Gastrocnemius medialis (tissue), 4 donors: Measurements from ENCODE around the gene HRH2. TPM values are rescaled to one million over a fixed set of nuclear protein-coding genes. Genes with fewer than 3 reads are reported as not detected.

Experiments used
- ATAC-seq, 2 donors: fragments of 150-250 bp; one replicate each; pipeline ENCODE4 v1.9.1; 2016
- DNase-seq, 2 donors: peaks; one replicate each; pipeline ENCODE4 v3.0.0-alpha.2; 2019
- H3K27ac ChIP-seq, 4 donors: fragments of 200-600 bp; sonication (generic); 1 replicate in 1 of 4; 2 replicates in 3 of 4; pipeline ENCODE4 v1.5.1; 2016 to 2018; ENCODE audit warnings: mild to moderate bottlenecking in 2 of 4, moderate library complexity in 1 of 4
- H3K27me3 ChIP-seq, 3 donors: fragments of 200-600 bp; sonication (generic) in 2 of 3; 1 replicate in 1 of 3; 2 replicates in 2 of 3; pipeline versions ENCODE4 v1.5.1 to v1.6.0; 2016 to 2019; ENCODE audit warnings: mild to moderate bottlenecking in 1 of 3, moderate library complexity in 1 of 3
- H3K36me3 ChIP-seq, 2 donors: fragments of 200-600 bp; sonication (generic) in 1 of 2; one replicate each; pipeline ENCODE4 v1.5.1; 2017 to 2018
- H3K4me1 ChIP-seq, 2 donors: fragments of 200-600 bp; sonication (generic) in 1 of 2; one replicate each; pipeline ENCODE4 v1.5.1; 2016 to 2017; ENCODE audit warnings: mild to moderate bottlenecking in 2 of 2
- H3K4me3 ChIP-seq, 4 donors: fragments of 200-600 bp; sonication (generic) in 3 of 4; 1 replicate in 1 of 4; 2 replicates in 3 of 4; pipeline ENCODE4 v1.5.1; 2016 to 2019; ENCODE audit warnings: mild to moderate bottlenecking in 2 of 4
- H3K9me3 ChIP-seq, 3 donors: fragments of 200-600 bp; sonication (generic) in 2 of 3; 1 replicate in 1 of 3; 2 replicates in 2 of 3; pipeline ENCODE4 v1.5.1; 2016 to 2019
- CTCF ChIP-seq, 5 experiments: fragments of 450-650 bp in 3 of 5; fragments of 200-600 bp in 2 of 5; sonication (generic) in 2 of 5; IDR thresholded peaks in 4 of 5; conservative IDR thresholded peaks in 1 of 5; 1 replicate in 4 of 5; 2 replicates in 1 of 5; pipeline ENCODE4 v1.5.1; 2016 to 2019; ENCODE audit warnings: antibody characterized with exemption in 5 of 5, mild to moderate bottlenecking in 3 of 5, moderate library complexity in 3 of 5
- POLR2A ChIP-seq, 2 donors: fragments of 450-650 bp; IDR thresholded peaks; one replicate each; pipeline ENCODE4 v1.6.1; 2017; ENCODE audit warnings: antibody characterized with exemption in 2 of 2, mild to moderate bottlenecking in 2 of 2, moderate library complexity in 2 of 2
- in situ Hi-C, 4 donors: fragments of 200-750 bp; cut with MboI; loops; one replicate each; pipeline versions ENCODE4 v1.15.0 to v1.8.0; 2017; ENCODE audit warnings: low sequenced_read_pairs in 4 of 4
- intact Hi-C: fragments of 100-400 bp; cut with DNase I; formaldehyde crosslinking; loops from one replicate; pipeline ENCODE4 v1.15.1; 2023; ENCODE audit warnings: low total_unique reads
- total RNA-seq, 4 donors: library from RNA; depleted of rRNA; stranded (reverse); fragments of >200 nt; gene quantifications; one replicate each; pipeline versions ENCODE4 v1.1.0 to v1.2.3, GENCODE V29; 2016

Gene HRH2
- total RNA-seq, 4 donors from 2014 or later: 0.44 to 1.6 (median 0.76) TPM

GRCh38 chr5:175749591-175749990 is 91.7 kb downstream of the HRH2 start:
- H3K27ac ChIP-seq: no peak overlapping the region
- H3K9me3 ChIP-seq: no peaks in the 10 kb centered on the region
- H3K4me1 ChIP-seq: no peaks in the 10 kb centered on the region
- in situ Hi-C loops: no loop called here
- TF ChIP-seq POLR2A (IDR thresholded peaks at IDR 0.05): no peak
- TF ChIP-seq CTCF (IDR thresholded peaks at IDR 0.05 in 4 of 5, conservative IDR thresholded peaks at IDR 0.05 in 1 of 5): no peak
- peaks cover 0 to 18% (median 9%) of the 10 kb centered on the region in 3 donors for H3K27me3 ChIP-seq
- intact Hi-C loops: no loop called here
- ATAC-seq: no peak
- DNase-seq: no peak
- H3K4me3 ChIP-seq: no peak overlapping the region
- no peaks in the 10 kb centered on the region for H3K36me3 ChIP-seq

GRCh38 chr5:175750511-175750931 is 92.7 kb downstream of the HRH2 start:
- Histone ChIP-seq H3K4me3 (no peak overlapping the region), H3K9me3 (no peaks in the 10 kb centered on the region), H3K36me3 (no peaks in the 10 kb centered on the region), H3K4me1 (no peaks in the 10 kb centered on the region), H3K27ac (no peak overlapping the region), H3K27me3 (peaks cover under 1 to 23% (median 9%) of the 10 kb centered on the region in 3 donors)
- TF ChIP-seq CTCF (IDR thresholded peaks at IDR 0.05 in 4 of 5, conservative IDR thresholded peaks at IDR 0.05 in 1 of 5): no peak
- intact Hi-C loops (no loop called here), in situ Hi-C loops (no loop called here)
- DNase-seq (no peak), ATAC-seq (no peak)

GRCh38 chr5:175751369-175751768 is 93.5 kb downstream of the HRH2 start:
- no peaks in the 10 kb centered on the region for H3K36me3 ChIP-seq
- no peak overlapping the region for H3K4me3 ChIP-seq
- no peaks in the 10 kb centered on the region for H3K9me3 ChIP-seq
- TF ChIP-seq CTCF (IDR thresholded peaks at IDR 0.05 in 4 of 5, conservative IDR thresholded peaks at IDR 0.05 in 1 of 5): no peak
- TF ChIP-seq POLR2A (IDR thresholded peaks at IDR 0.05): no peak
- ATAC-seq (no peak), DNase-seq (no peak)
- intact Hi-C loops: no loop called here
- in situ Hi-C loops: no loop called here
- peaks cover 6 to 23% (median 9%) of the 10 kb centered on the region in 3 donors for H3K27me3 ChIP-seq
- H3K27ac ChIP-seq: no peak overlapping the region
- no peaks in the 10 kb centered on the region for H3K4me1 ChIP-seq

- no peak for DNase-seq
- peaks cover 6 to 25% (median 9%) of the 10 kb centered on the region in 3 donors for H3K27me3 ChIP-seq
- H3K9me3 ChIP-seq: no peaks in the 10 kb centered on the region
- no peak overlapping the region for H3K4me3 ChIP-seq
- no peak overlapping the region for H3K27ac ChIP-seq
- in situ Hi-C loops (no loop called here), intact Hi-C loops (no loop called here)
- no peak for ATAC-seq
- H3K36me3 ChIP-seq: no peaks in the 10 kb centered on the region
- H3K4me1 ChIP-seq: no peaks in the 10 kb centered on the region
- TF ChIP-seq CTCF (IDR thresholded peaks at IDR 0.05 in 4 of 5, conservative IDR thresholded peaks at IDR 0.05 in 1 of 5) (no peak), POLR2A (IDR thresholded peaks at IDR 0.05) (no peak)
Observed at GRCh38 chr5:175752826-175753535, 95.1 kb downstream of the HRH2 start.
